ENCODE measurements around the gene WDPCP. TPM values are rescaled to one million over a fixed set of nuclear protein-coding genes. Genes with fewer than 3 reads are reported as not detected.
A peak's percentile ranks its signal among the peaks of the same experiment; 100 is the strongest.

The WDPCP gene
- total and polyA plus RNA-seq, 2 donors from 2014 or later: 2.7 to 15.1 TPM

DNA sequence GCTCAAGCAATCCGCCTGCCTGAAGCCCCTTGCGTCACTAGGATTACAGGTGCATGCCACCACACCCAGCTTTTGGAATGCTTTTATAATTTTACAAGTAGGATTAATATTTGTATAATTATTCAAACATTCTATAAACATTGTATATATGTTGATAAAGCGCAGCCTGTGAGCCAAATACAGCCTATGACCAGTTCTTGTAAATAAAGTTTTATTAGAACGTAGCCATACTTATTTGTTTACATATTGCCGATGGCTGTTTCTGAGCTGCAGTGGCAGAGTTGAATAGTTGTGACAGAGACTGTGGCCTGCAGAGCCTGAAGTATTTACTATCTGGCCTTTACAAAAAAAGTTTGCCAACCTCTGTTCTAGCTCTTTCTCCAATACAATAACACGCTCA is 305.0 kb downstream of the WDPCP start:
- no peak overlapping the region for H3K27ac ChIP-seq (ENCODE audit: low read depth in 2 of 2, low read length in 2 of 2)
- no peaks in the 10 kb centered on the region for H3K27me3 ChIP-seq (ENCODE audit: control insufficient read depth, insufficient read depth, low read length)
- no peak for FAIRE-seq
- H3K36me3 ChIP-seq (ENCODE audit: control insufficient read depth in 2 of 3, insufficient read depth in 3 of 3, low read length in 3 of 3): no peaks in the 10 kb centered on the region
- no peaks in the 10 kb centered on the region for H3K4me1 ChIP-seq (ENCODE audit: control insufficient read depth in 2 of 3, insufficient read depth in 2 of 3, low read depth in 1 of 3, low read length in 3 of 3)
- peaks cover 1 to 23% (median 3%) of the 10 kb centered on the region in 3 donors for H3K9me3 ChIP-seq (ENCODE audit: control insufficient read depth in 2 of 3, insufficient read depth in 1 of 3, low read length in 3 of 3)
- DNase-seq: no peak
- TF ChIP-seq, protein P1, sequence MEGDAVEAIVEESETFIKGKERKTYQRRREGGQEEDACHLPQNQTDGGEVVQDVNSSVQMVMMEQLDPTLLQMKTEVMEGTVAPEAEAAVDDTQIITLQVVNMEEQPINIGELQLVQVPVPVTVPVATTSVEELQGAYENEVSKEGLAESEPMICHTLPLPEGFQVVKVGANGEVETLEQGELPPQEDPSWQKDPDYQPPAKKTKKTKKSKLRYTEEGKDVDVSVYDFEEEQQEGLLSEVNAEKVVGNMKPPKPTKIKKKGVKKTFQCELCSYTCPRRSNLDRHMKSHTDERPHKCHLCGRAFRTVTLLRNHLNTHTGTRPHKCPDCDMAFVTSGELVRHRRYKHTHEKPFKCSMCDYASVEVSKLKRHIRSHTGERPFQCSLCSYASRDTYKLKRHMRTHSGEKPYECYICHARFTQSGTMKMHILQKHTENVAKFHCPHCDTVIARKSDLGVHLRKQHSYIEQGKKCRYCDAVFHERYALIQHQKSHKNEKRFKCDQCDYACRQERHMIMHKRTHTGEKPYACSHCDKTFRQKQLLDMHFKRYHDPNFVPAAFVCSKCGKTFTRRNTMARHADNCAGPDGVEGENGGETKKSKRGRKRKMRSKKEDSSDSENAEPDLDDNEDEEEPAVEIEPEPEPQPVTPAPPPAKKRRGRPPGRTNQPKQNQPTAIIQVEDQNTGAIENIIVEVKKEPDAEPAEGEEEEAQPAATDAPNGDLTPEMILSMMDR (IDR thresholded peaks at IDR 0.05; ENCODE audit: borderline replicate concordance, extremely low read depth, insufficient read depth): no peak
- no peak overlapping the region for H3K4me3 ChIP-seq (ENCODE audit: low read length in 3 of 3)
- no peak overlapping the region for H3K9ac ChIP-seq (ENCODE audit: low read length in 3 of 3)
- intact Hi-C loops (cut with DNase I): no loop called here

DNA sequence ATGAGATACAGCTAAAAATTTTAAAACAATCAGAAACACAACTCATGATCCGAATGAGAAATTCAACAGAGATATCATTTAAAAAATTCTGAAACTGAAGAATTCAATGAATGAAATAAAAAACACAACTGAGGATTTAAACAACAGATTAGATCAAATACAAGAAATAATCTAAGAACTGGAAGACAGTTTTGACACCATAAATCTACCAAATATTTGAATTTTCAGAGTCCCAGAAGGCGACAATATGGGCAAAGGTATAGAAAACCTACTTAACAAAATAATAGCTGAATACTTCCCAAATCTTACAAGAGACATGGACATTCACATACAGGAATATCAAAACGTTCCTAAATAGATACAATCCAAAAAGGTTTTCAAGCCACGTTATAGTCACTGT is 315.7 kb downstream of the WDPCP start:
- no peak overlapping the region for H3K9ac ChIP-seq (ENCODE audit: low read length in 3 of 3)
- H3K36me3 ChIP-seq (ENCODE audit: control insufficient read depth in 2 of 3, insufficient read depth in 3 of 3, low read length in 3 of 3): no peaks in the 10 kb centered on the region
- FAIRE-seq: no peak
- intact Hi-C loops (cut with DNase I): no loop called here
- no peaks in the 10 kb centered on the region for H3K27me3 ChIP-seq (ENCODE audit: control insufficient read depth, insufficient read depth, low read length)
- H3K4me1 ChIP-seq (ENCODE audit: control insufficient read depth in 2 of 3, insufficient read depth in 2 of 3, low read depth in 1 of 3, low read length in 3 of 3): no peaks in the 10 kb centered on the region
- no peak overlapping the region for H3K27ac ChIP-seq (ENCODE audit: low read depth in 2 of 2, low read length in 2 of 2)
- TF ChIP-seq, protein P1 (IDR thresholded peaks at IDR 0.05; ENCODE audit: borderline replicate concordance, extremely low read depth, insufficient read depth): no peak
- H3K9me3 ChIP-seq (ENCODE audit: control insufficient read depth in 2 of 3, insufficient read depth in 1 of 3, low read length in 3 of 3): peaks cover 0 to 22% (median 7%) of the 10 kb centered on the region in 3 donors
- DNase-seq: no peak
- H3K4me3 ChIP-seq (ENCODE audit: low read length in 3 of 3): no peak overlapping the region

DNA sequence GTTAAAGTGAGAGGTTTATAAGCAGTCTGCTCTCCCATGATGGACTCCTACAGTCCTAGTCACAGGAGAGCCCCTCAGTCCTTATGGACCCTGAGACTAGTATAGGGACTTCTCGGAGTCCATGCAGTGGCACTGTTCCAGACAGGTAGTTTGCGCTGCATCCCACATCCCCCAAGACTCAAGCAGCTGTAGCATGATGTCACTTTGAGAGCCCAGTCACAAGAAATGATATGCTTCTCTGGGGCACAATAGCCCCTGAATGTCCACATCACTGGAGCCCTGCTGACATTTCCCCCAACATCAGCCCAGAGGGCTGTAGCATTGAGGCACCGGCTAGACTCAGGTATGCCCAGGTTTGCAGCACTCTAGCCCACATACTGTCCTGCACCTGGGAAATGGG is 317.6 kb downstream of the WDPCP start:
- no peak overlapping the region for H3K27ac ChIP-seq (ENCODE audit: low read depth in 2 of 2, low read length in 2 of 2)
- no peaks in the 10 kb centered on the region for H3K36me3 ChIP-seq (ENCODE audit: control insufficient read depth in 2 of 3, insufficient read depth in 3 of 3, low read length in 3 of 3)
- no peak for FAIRE-seq
- no peaks in the 10 kb centered on the region for H3K4me1 ChIP-seq (ENCODE audit: control insufficient read depth in 2 of 3, insufficient read depth in 2 of 3, low read depth in 1 of 3, low read length in 3 of 3)
- DNase-seq: no peak
- TF ChIP-seq, protein P1 (IDR thresholded peaks at IDR 0.05; ENCODE audit: borderline replicate concordance, extremely low read depth, insufficient read depth): no peak
- H3K9me3 ChIP-seq (ENCODE audit: control insufficient read depth in 2 of 3, insufficient read depth in 1 of 3, low read length in 3 of 3): peaks cover 0 to 22% (median 7%) of the 10 kb centered on the region in 3 donors
- intact Hi-C loops (cut with DNase I): no loop called here
- H3K27me3 ChIP-seq (ENCODE audit: control insufficient read depth, insufficient read depth, low read length): no peaks in the 10 kb centered on the region
- H3K4me3 ChIP-seq (ENCODE audit: low read length in 3 of 3): no peak overlapping the region
- H3K9ac ChIP-seq (ENCODE audit: low read length in 3 of 3): no peak overlapping the region

DNA sequence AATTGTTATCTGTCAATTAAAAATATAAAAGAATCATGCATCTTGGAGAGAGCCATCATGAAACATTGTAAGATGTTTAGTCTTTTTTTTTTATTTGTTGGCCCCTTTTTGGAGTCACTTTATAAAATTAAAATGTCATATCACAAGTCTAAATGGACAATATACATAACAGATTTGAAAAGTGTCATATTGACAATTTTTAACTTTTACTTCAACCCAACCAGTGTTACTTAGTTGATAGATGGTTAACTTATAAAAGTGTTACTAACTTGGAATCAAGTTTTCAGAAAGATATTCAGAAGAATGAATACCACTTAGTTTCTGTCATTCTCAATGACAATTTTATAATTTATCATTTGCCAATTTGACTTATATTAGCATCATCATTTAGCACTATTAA is 319.3 kb downstream of the WDPCP start:
- peak; percentile 38 for FAIRE-seq

More for the DNA sequence above, 319.3 kb downstream of the WDPCP start:
- Histone ChIP-seq H3K9me3 (ENCODE audit: control insufficient read depth in 2 of 3, insufficient read depth in 1 of 3, low read length in 3 of 3) (peaks cover 0 to 20% (median 0%) of the 10 kb centered on the region in 3 donors), H3K36me3 (ENCODE audit: control insufficient read depth in 2 of 3, insufficient read depth in 3 of 3, low read length in 3 of 3) (no peaks in the 10 kb centered on the region), H3K27ac (ENCODE audit: low read depth in 2 of 2, low read length in 2 of 2) (no peak overlapping the region), H3K9ac (ENCODE audit: low read length in 3 of 3) (no peak overlapping the region), H3K4me1 (ENCODE audit: control insufficient read depth in 2 of 3, insufficient read depth in 2 of 3, low read depth in 1 of 3, low read length in 3 of 3) (no peaks in the 10 kb centered on the region), H3K27me3 (ENCODE audit: control insufficient read depth, insufficient read depth, low read length) (no peaks in the 10 kb centered on the region), H3K4me3 (ENCODE audit: low read length in 3 of 3) (no peak overlapping the region)
- TF ChIP-seq, protein P1 (IDR thresholded peaks at IDR 0.05; ENCODE audit: borderline replicate concordance, extremely low read depth, insufficient read depth): no peak
- no peak for DNase-seq
- intact Hi-C loops (cut with DNase I): no loop called here
